Aorta (tissue), 5 donors: ENCODE results near the gene PARD3. TPM values are rescaled to one million over a fixed set of nuclear protein-coding genes. Genes with fewer than 3 reads are reported as not detected.

Source experiments
- ATAC-seq: fragments of 200-7000 bp; cut with Tn5 transposase; one replicate; pipeline ENCODE4 v1.9.1; 2022; ENCODE audit warnings: moderate library complexity; ENCODE audit not compliant: low FRiP score
- DNase-seq, 2 donors: peaks; one replicate each; pipeline ENCODE4 v3.0.0-alpha.2; 2020
- H3K27ac ChIP-seq, 2 donors: one replicate each; pipeline ENCODE4 v1.5.1; 2013; ENCODE audit warnings: low read length in 2 of 2, mild to moderate bottlenecking in 2 of 2, moderate library complexity in 2 of 2, control low read depth in 1 of 2, inconsistent platforms in 1 of 2, low read depth in 1 of 2
- H3K27me3 ChIP-seq, 2 donors: one replicate each; pipeline ENCODE4 v1.6.1; 2013; ENCODE audit warnings: control low read depth in 1 of 2, low read length in 1 of 2, mild to moderate bottlenecking in 1 of 2, moderate library complexity in 1 of 2; ENCODE audit not compliant: insufficient read depth in 2 of 2, control insufficient read depth in 1 of 2
- H3K36me3 ChIP-seq, 2 donors: one replicate each; pipeline ENCODE4 v1.6.1; 2013; ENCODE audit warnings: control low read depth in 1 of 2, low read length in 1 of 2, mild to moderate bottlenecking in 1 of 2; ENCODE audit not compliant: insufficient read depth in 2 of 2, control insufficient read depth in 1 of 2
- H3K4me1 ChIP-seq, 2 donors: one replicate each; pipeline ENCODE4 v1.6.1; 2013; ENCODE audit warnings: low read length in 2 of 2, control low read depth in 1 of 2, mild to moderate bottlenecking in 1 of 2, moderate library complexity in 1 of 2; ENCODE audit not compliant: insufficient read depth in 2 of 2, control insufficient read depth in 1 of 2
- H3K4me3 ChIP-seq, 2 donors: one replicate each; pipeline ENCODE4 v1.5.1; 2013; ENCODE audit warnings: low read length in 2 of 2, control low read depth in 1 of 2, mild to moderate bottlenecking in 1 of 2
- H3K9me3 ChIP-seq: one replicate; pipeline ENCODE4 v1.6.1; 2013; ENCODE audit warnings: mild to moderate bottlenecking, low read length; ENCODE audit not compliant: control insufficient read depth
- WGBS, 2 donors: extraction: QIAGEN DNeasy Blood & Tissue Kit; methylation state at CpG; one replicate each; pipeline ENCODE4 v1.1.7; 2013; 5-methylcytosine and 5-hydroxymethylcytosine counted together
- intact Hi-C, 2 donors: fragments of 100-400 bp; cut with DNase I; formaldehyde crosslinking; loops; one replicate each; pipeline versions ENCODE4 v1.14.2 to v1.15.0; 2022
- polyA plus RNA-seq, 2 donors: library from polyadenylated mRNA; stranded (reverse); fragments of 200-250 nt; gene quantifications; one replicate each; pipeline ENCODE4 v1.2.3, GENCODE V29; 2013
- total RNA-seq, 2 donors: library from RNA; stranded (reverse); fragmentation: NEBNext Ultra II Directional; extraction: Animal tissue kit (Norgen Biotek cat#: 25700); gene quantifications; one replicate each; pipeline ENCODE4 v1.2.1, GENCODE V29; 2021
- donor health status: healthy with polysubstance abuse.
- donor health status: Bipolar disorder and iron deficiency.
- donor health status: DM: no; HTN: no; CAD: no.
- donor health status: DM: no; HTN: no; CAD: no.
- donor health status: DM: yes; HTN: yes; CAD: no.

The PARD3 gene
- total and polyA plus RNA-seq, 4 donors: 6.4 to 33.0 (median 28.7) TPM

DNA sequence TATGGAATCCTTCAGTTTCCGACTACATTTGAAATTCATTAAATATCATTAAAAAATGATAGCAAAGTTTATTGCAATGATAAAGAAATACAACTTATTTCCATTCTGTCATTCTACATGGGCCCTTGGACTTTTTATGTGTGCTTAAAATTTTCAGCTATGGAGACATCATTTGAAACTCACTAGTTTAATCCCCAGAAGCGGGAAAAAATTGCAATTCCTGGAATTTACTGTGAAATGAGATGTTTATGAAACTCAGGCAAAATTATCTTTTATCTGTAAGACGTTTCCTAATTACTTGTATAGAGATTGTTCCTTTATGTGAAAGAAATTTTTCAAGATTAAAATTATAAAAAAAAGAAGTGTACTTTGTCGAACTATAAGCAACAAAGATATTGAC is 213.4 kb downstream of the PARD3 start:
- H3K9me3 ChIP-seq: no peaks in the 10 kb centered on the region
- no peaks in the 10 kb centered on the region for H3K27me3 ChIP-seq
- H3K4me1 ChIP-seq: no peaks in the 10 kb centered on the region
- DNase-seq (no peak), ATAC-seq (no peak)
- 96 to 97% methylated on average over 4 of the region's 4 CpGs for WGBS, 2 donors
- H3K36me3 ChIP-seq: no peaks in the 10 kb centered on the region
- intact Hi-C loops: no loop called here
- no peak overlapping the region for H3K4me3 ChIP-seq
- H3K27ac ChIP-seq: no peak overlapping the region

DNA sequence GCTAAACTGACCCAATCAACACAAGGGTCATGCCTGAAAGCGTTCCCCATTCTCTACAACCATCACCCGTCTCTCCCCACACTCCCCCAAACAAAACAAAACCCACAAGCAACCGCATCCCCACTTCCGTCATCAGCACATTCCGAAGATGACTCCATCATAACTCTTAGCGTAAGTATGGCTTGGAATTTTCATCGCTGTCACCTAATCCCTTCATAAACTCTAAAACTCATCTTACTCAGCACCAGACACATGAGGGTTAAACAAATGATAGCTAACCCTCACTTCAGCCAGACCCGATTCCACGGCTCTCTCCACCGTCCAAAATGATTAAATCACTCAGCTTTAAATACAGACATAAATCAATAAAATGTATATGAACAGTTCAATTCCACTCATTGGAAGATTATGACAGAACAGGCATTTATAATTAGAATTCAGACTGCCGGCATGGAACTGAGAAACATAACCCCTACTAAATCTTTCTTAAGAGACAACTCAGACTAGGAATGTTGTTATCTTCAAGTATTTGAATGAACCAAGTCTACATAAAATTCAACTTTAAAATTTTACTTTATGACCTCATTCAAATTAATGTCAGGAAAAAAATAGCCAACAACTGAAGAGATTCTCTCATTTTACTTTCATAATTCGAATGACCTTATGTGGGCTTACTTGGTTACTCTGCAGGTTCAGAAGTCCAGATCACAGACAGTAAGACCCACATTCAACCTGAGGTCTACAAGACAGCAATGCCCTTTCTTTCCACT is 215.9 kb downstream of the PARD3 start:
- intact Hi-C loops: no loop called here
- WGBS, 2 donors: 71 to 83% methylated on average over 12 of the region's 12 CpGs

DNA sequence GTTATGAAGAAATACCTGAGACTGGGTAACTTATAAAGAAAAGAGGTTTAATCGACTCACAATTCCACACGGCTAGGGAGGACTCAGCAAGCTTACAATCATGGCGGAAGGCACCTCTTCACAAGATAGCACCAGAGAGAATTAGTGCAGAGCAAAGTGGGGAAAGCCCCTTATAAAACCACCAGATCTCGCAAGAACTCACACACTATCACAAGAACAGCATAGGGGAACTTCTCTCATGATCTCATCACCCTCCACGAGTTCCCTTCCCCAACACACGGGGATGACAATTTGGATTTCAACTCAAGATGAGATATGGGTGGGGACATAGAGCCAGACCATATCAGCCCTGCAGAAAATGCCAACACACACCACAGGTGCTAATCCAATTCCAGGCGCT is 218.7 kb downstream of the PARD3 start:
- WGBS, 2 donors: 98% methylated on average over 7 of the region's 7 CpGs
- ATAC-seq: no peak
- H3K27ac ChIP-seq: no peak overlapping the region
- H3K4me3 ChIP-seq: no peak overlapping the region
- no peaks in the 10 kb centered on the region for H3K9me3 ChIP-seq
- H3K4me1 ChIP-seq: no peaks in the 10 kb centered on the region
- DNase-seq: no peak
- intact Hi-C loops: no loop called here
- H3K27me3 ChIP-seq: no peaks in the 10 kb centered on the region
- H3K36me3 ChIP-seq: no peaks in the 10 kb centered on the region

More for the DNA sequence above, 215.9 kb downstream of the PARD3 start:
- no peaks in the 10 kb centered on the region for H3K27me3 ChIP-seq
- no peaks in the 10 kb centered on the region for H3K36me3 ChIP-seq
- H3K27ac ChIP-seq: no peak overlapping the region
- H3K9me3 ChIP-seq: no peaks in the 10 kb centered on the region
- DNase-seq (no peak), ATAC-seq (no peak)
- no peak overlapping the region for H3K4me3 ChIP-seq
- no peaks in the 10 kb centered on the region for H3K4me1 ChIP-seq

DNA sequence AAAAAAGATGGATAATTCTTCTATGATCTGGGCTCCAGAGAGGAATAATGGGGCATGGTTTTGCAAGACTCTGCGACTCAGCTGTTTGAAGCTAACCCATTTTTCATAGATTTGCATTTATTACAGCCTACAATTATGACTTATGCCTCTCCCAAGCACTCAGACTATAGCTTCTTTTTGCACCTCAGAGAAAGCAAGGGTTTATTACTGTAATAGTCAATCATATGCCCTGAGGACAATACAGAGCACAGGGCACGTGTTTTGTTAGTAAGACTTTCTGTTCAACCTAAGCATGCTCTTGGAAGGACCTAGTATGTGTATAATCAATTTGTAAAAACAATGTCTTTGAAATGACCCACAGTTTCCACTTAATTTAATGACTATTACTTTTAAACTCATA is 221.2 kb downstream of the PARD3 start:
- no peak for DNase-seq
- intact Hi-C loops: no loop called here

DNA sequence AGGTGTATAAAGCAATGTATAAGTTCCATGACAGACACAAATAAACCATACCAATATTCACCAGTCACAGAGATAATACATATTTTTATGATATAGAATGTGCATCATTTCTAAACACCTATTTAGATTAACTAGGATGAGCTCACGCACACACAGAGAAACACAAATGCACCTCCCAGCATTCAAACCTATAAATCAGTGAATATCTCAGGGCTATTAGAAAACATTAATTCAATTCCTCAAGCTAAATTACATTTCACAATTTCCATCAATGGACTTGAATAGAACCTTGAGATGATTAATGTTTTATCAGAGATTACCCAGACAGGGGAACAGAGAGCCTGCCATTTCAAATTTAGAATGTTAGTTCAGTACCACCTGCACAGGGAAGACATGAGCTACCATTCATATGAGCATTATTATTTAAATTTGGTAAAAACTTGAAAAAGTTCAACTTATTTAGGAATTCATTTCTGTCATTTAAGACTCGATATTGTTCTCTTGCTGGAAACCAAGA is 221.7 kb downstream of the PARD3 start:
- Histone ChIP-seq H3K4me3 (no peak overlapping the region), H3K27me3 (no peaks in the 10 kb centered on the region), H3K27ac (no peak overlapping the region), H3K36me3 (no peaks in the 10 kb centered on the region), H3K9me3 (no peaks in the 10 kb centered on the region), H3K4me1 (no peaks in the 10 kb centered on the region)
- intact Hi-C loops: no loop called here
- ATAC-seq (no peak), DNase-seq (no peak)
- WGBS, 2 donors: 97 to 99% methylated on average over 2 of the region's 2 CpGs

More for the DNA sequence above, 221.2 kb downstream of the PARD3 start:
- Histone ChIP-seq H3K9me3 (no peaks in the 10 kb centered on the region), H3K27ac (no peak overlapping the region), H3K36me3 (no peaks in the 10 kb centered on the region), H3K4me3 (no peak overlapping the region), H3K27me3 (no peaks in the 10 kb centered on the region), H3K4me1 (no peaks in the 10 kb centered on the region)
- no peak for ATAC-seq
- WGBS, 2 donors: 95 to 97% methylated on average over 2 of the region's 2 CpGs

DNA sequence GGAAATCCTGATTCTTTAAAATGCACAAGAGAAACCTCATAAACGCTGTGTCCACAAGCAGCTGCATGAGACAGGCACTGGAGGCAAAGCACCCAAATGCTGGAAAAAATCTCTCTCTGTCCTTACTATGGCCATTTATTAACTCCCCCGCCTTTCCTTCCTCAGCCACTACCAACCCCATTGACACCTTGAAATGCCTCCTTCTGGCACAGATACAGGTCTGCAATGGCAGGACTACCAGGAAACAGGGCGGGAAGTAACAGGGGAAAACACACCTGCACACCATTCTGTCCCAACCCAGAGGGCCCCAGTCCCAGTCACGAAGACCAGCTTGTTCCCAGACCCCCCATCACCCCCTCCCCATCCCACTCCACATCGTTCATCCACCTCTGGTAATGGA is 224.3 kb downstream of the PARD3 start:
- no peaks in the 10 kb centered on the region for H3K27me3 ChIP-seq
- no peaks in the 10 kb centered on the region for H3K4me1 ChIP-seq
- H3K4me3 ChIP-seq: no peak overlapping the region
- DNase-seq (no peak), ATAC-seq (no peak)
- H3K36me3 ChIP-seq: no peaks in the 10 kb centered on the region
- H3K27ac ChIP-seq: no peak overlapping the region
- WGBS, 2 donors: 90 to 95% methylated on average over 5 of the region's 5 CpGs
- intact Hi-C loops: no loop called here
- H3K9me3 ChIP-seq: no peaks in the 10 kb centered on the region

DNA sequence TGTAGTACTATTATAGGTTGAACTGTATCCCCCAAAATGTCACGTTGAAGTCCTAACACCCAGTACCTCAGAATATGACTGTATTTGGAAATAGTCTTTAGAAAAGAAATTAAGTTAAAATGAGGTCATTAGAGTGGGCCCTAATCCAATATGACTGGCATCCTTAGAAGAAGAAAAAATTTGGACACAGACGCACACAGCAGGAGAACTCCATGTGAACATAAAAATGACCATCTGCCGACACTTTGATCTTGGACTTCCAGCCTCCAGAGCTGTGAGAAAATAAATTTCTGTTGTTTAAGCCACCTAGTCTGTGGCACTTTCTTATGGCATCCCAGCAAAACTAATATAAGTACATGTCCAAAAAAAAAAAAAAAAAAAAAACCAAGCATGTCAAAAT is 225.8 kb downstream of the PARD3 start:
- no peak overlapping the region for H3K4me3 ChIP-seq
- 45 to 55% methylated on average over 3 of the region's 3 CpGs for WGBS, 2 donors
- H3K27me3 ChIP-seq: no peaks in the 10 kb centered on the region
- H3K9me3 ChIP-seq: no peaks in the 10 kb centered on the region
- peaks cover under 1 to 3% of the 10 kb centered on the region in 2 donors for H3K4me1 ChIP-seq
- H3K36me3 ChIP-seq: no peaks in the 10 kb centered on the region
- ATAC-seq: no peak
- no peak overlapping the region for H3K27ac ChIP-seq
- intact Hi-C loops: no loop called here
- DNase-seq: no peak

DNA sequence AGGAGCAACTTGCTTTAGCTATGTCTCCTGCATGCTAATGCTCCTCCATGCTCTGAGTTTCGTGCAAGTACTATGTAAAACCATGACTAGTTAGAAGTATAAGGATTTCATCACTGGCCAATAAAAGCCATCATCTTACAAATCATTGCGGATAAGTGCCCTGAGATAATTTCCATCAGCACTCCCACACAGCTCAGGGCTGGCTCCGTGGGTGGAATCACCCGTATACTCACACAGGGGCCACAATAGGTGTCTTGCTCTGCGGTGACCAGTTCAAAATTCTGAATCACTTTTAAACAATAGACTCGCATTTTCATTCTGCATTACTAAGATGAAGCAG is 227.4 kb downstream of the PARD3 start:
- no peak overlapping the region for H3K27ac ChIP-seq
- H3K4me1 ChIP-seq: peaks cover 3 to 4% of the 10 kb centered on the region in 2 donors
- no peaks in the 10 kb centered on the region for H3K27me3 ChIP-seq
- ATAC-seq (no peak), DNase-seq (no peak)
- intact Hi-C loops: no loop called here
- no peak overlapping the region for H3K4me3 ChIP-seq
- H3K9me3 ChIP-seq: no peaks in the 10 kb centered on the region
- 96 to 97% methylated on average over 6 of the region's 6 CpGs for WGBS, 2 donors
- no peaks in the 10 kb centered on the region for H3K36me3 ChIP-seq

DNA sequence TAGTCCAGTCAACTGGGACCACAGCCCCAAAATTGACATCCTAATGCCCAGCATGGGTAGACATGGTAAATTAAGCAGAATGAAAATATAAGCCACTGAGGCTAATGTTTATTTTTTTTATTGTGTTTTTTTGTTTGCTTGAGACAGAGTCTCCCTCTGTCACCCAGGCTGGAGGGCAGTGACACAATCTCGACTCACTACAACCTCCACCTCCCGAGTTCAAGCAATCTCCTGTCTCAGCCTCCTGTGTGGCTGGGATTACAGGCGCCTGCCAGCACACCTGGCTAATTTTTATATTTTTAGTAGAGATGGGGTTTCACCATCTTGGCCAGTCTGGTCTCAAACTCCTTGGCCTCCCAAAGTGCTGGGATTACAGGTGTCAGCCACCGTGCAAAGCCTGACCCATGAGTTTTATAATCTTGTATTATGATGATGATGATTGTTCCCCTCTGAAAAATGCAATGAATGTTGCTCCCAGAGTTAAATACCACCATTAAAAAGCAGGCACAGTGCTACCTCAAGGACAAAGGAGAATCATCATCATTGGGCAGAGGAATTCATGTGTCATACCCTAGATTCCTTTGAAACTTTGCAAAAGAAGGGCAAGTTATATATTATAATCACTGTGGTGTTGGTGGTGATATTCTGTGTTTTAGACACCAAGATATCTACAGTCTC is 228.0 kb downstream of the PARD3 start:
- Histone ChIP-seq H3K27ac (no peak overlapping the region), H3K9me3 (no peaks in the 10 kb centered on the region), H3K4me1 (peaks cover 4 to 5% of the 10 kb centered on the region in 2 donors), H3K4me3 (no peak overlapping the region), H3K36me3 (no peaks in the 10 kb centered on the region), H3K27me3 (no peaks in the 10 kb centered on the region)
- DNase-seq (no peak), ATAC-seq (no peak)
- WGBS, 2 donors: 98% methylated on average over 4 of the region's 4 CpGs
- intact Hi-C loops: no loop called here
